ENCODE measurements around the gene CACNA2D2. TPM values are rescaled to one million over a fixed set of nuclear protein-coding genes. Genes with fewer than 3 reads are reported as not detected.

CACNA2D2 gene
- total and polyA plus RNA-seq, 2 of the 8 experiments (the other 6 are each of a cell fraction or from before 2014, with no cell fraction given): 14.1 to 25.0 TPM

- TF ChIP-seq CBX5 (IDR thresholded peaks at IDR 0.05; ENCODE audit: low read depth, low read length): no peak
- TF ChIP-seq SRF (IDR thresholded peaks at IDR 0.05; ENCODE audit: low read depth, low read length): no peak
Measured at GRCh38 chr3:50425911-50426310, 77.5 kb downstream of the CACNA2D2 start (continued).

Data from H1 (cell line).